CD4-positive, alpha-beta T cell treated with Interleukin-6 at 100 ng/mL for 8 hours (primary cell): Measurements from ENCODE around the gene YOD1.
A peak's percentile ranks its signal among the peaks of the same experiment; 100 is the strongest.

Experiments used
- DNase-seq: peaks from one replicate; pipeline ENCODE4 v3.0.0-alpha.2; 2020; ENCODE audit warnings: mixed read lengths, low spot score

The YOD1 gene

GRCh38 chr1:207072233-207072632 is 21.2 kb upstream of the YOD1 start:
- DNase-seq = no peak

GRCh38 chr1:207071426-207071825 is 20.4 kb upstream of the YOD1 start:
- DNase-seq = peak; percentile 12

- DNase-seq = no peak
These were observed 19.8 kb upstream of the YOD1 start for GRCh38 chr1:207070811-207071210.

- no peak for DNase-seq
These were observed 19.0 kb upstream of the YOD1 start for GRCh38 chr1:207069858-207070506.

GRCh38 chr1:207069061-207069460 is 18.1 kb upstream of the YOD1 start:
- DNase-seq = no peak

- DNase-seq = no peak
These were observed 16.7 kb upstream of the YOD1 start for GRCh38 chr1:207067665-207068064.

- no peak for DNase-seq
These were observed 16.2 kb upstream of the YOD1 start for GRCh38 chr1:207067185-207067584.

GRCh38 chr1:207064561-207064960 is 13.6 kb upstream of the YOD1 start:
- DNase-seq = no peak

GRCh38 chr1:207063014-207063413 is 12.0 kb upstream of the YOD1 start:
- no peak for DNase-seq

- no peak for DNase-seq
These were observed 11.1 kb upstream of the YOD1 start for GRCh38 chr1:207062058-207062457.

GRCh38 chr1:207060596-207060995 is 9.6 kb upstream of the YOD1 start:
- DNase-seq = no peak

- no peak for DNase-seq
These were observed 8.9 kb upstream of the YOD1 start for GRCh38 chr1:207059881-207060280.

- DNase-seq = no peak
These were observed 8.2 kb upstream of the YOD1 start for GRCh38 chr1:207058878-207059867.

GRCh38 chr1:207058252-207058651 is 7.2 kb upstream of the YOD1 start:
- no peak for DNase-seq

GRCh38 chr1:207056673-207057072 is 5.7 kb upstream of the YOD1 start:
- DNase-seq = no peak

- no peak for DNase-seq
These were observed 4.5 kb upstream of the YOD1 start for GRCh38 chr1:207055386-207056001.

- no peak for DNase-seq
These were observed 3.5 kb upstream of the YOD1 start for GRCh38 chr1:207054491-207054890.

- peak; percentile 92 for DNase-seq
These were observed 2.1 kb upstream of the YOD1 start, which contains the start of gene PFKFB2 for GRCh38 chr1:207052911-207053769. TSS of gene PFKFB2 (plus strand) at chr1:207053275. CDS start at chr1:207054718, 1,443 bp downstream.

GRCh38 chr1:207050480-207051190 is 373 bp downstream of the YOD1 start:
- peak; percentile 86 for DNase-seq

- peak; percentile 62 for DNase-seq
These were observed 1.0 kb downstream of the YOD1 start for GRCh38 chr1:207049974-207050391.

GRCh38 chr1:207049514-207049913 is 1.5 kb downstream of the YOD1 start:
- no peak for DNase-seq
